GM19395 (cell line): ENCODE measurements around the gene TCF23.
A peak's percentile ranks its signal among the peaks of the same experiment; 100 is the strongest.

Experiments
- ATAC-seq: cut with Tn5 transposase; IDR thresholded peaks from one replicate; pipeline ENCODE4 v1.9.1; 2021; ENCODE audit warnings: mild to moderate bottlenecking, moderate library complexity; ENCODE audit not compliant: unreplicated experiment

TCF23 gene

DNA sequence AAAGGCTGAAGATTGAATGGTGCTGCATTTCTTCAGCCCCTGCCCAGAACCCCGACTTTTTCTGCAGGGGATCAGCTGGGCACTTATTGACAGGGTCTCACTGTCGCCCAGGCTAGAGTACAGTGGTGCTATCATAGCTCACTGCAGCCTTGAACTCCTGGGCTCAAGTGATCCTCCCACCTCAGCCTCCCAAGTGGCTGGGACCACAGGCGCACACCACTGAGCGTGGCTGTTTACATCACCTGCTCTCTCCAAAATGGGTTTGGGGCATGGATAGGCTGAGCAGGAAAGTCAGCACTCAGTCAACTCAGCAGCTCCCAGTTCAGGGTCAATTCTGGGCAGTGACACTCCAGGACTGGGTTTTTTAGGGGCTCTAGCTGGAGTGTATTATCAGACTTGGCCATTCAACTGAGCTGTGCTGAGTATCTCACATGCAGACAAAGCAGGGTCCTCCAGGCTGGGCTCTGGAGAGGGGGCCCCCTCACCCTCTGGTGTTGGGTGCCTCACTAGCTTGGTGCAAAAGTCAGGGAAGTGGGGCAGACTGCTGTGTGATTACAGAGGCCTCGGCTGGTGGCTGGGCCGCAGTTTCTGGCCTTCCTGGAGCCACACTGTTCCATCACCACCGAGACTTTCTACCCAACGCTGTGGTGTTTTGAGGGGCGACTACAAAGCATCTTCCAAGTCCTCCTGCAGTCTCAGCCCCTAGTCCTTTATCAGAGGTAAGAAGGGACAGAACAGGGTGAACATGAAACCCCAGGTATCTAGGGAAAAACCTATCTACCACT, 20.7 kb upstream of the TCF23 start:
- no peak for ATAC-seq

DNA sequence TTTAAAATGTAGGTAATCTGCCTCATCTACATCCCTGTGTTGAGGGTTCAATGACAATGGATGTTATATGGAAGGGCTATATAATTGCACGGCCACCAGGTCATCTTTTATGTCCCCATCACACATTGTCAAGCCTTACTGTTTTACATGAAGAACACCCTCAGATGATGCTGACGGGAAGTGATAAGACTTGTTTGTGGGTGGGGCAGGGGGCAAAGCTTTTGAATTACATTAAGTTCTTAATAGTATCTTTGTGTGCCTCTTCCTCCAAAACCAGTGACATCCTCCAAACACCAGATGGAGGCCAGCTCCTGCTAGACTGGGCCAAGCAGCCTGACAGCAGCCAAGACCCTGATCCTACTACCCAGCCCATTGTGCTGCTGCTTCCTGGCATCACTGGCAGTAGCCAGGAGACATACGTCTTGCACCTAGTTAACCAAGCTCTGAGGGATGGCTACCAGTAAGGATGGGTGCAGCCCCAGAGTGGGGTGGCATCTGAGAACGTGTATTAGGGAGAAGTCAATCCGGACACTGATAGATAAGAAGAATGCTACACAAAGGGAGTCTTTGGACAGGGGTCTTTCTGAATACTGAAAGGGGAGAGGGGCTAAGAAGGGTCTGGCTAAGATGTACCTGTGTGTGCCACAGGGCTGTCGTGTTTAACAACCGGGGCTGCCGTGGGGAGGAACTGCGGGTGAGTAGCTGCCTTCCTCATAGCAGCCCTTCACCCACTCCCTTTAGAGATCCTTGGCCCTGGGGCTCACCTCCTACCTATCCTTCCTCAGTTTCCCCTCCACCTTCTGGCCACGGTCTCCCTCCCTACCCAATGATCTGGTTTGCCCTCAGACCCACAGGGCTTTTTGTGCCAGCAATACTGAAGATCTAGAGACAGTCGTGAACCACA, 19.9 kb upstream of the TCF23 start:
- ATAC-seq, result no peak

DNA sequence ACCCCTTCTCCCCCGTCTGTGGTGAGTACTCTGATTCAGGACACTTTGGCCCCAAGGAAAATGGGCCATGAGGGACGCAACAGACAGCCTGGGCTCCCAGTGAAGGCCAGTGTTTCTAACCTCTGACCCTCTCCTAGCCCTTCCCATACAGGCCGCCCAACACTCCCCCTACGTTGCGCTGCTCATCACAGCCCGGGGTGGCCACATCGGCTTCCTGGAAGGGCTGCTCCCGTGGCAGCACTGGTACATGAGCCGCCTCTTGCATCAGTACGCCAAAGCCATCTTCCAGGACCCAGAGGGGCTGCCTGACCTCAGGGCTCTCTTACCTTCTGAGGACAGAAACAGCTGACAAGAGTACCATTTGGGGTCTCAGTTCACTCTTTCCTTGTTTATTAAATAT, 18.4 kb upstream of the TCF23 start:
- ATAC-seq, result no peak

DNA sequence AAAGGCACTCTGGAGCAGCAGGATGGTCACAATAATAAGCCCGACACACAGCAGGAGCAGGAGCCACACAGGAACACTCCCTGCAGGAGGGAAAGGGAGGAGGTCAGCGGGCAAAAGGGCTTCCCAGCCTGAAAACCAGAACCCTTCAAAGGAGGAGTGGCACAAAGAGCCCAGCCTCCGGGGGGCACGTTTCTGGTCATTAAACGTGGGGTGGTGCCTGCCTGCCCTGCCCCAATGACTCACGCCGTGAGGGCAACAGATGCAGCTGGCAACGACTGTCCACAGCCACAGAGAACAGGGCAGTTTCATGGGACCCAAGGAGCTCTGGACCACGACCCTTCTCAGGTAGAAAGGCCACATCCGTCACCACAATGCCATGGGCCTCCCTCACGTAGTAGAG, 17.4 kb upstream of the TCF23 start:
- no peak for ATAC-seq

DNA sequence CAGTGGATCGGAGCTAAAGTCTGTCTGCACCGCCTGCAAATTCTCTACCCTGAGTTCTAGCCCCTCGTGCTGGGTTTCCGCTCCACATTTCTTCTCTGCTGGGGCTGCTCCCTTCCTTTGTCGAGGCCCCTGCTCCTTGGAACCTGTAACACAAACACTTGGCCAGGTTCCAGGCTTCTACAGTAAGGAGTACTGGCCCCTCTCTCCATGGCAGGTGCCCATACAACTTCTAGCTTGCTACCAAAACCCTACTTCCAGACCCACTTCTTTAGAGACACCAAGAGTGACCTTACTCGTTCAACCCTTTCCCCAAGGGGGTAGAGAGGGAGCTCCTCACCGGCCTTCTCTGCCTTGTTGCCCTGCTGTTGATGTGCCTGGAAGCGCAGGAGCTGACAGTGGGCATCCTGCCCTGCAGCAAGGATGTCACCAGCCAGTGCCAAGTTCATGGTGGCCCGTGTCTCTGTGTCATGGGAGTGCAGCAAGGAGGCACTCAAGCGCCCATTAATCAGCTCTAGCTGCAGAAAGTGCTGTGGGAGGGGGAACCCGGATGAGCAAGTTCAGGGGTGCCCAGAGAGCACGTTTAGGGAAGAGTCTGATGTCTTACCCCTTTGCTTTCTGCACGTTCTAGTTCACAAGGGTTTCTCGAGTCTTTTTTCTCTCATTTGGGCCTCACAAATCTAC, 15.5 kb upstream of the TCF23 start:
- no peak for ATAC-seq

DNA sequence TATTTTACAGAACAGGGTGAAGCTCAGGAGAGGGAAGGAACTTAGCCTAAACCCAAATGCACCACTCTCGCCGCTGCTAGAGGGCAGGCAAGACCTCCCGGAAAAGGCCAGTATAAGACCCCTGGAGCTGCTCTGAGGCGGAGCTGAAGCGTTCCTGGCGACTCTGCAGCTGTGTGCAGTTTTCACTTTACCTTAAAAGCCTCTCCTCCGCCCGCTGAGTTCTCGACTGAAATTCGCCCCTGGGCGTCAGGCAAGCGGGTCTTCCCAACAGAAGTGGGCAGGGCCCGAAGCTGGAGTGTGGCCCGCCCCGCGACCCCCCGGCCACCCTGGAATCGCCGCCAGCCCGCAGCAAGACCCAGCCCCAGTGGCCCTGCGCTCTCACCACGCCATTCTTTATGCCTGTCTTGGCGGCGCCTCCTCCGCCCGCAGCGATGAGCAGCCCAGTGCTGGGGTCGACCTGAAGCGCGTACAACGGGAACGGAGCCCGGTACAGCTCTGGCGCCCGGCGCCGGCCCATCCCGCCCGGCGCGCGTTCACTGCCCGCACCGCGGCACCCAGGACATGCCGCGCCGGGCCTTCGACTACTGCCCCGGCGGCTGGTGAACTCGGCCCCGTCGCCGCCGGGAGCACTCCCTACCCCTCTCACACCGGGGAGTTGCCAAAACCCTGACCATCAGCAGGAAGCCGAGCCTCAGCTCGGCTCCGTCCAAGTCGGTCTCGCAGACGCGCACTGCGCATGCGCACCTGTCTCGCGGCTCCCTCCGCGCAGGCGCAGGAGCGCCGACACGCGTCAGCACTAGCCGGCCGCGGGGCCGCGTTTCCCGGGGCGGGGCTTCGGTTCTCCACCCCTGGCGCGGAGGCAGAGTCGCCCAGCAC, 14.7 kb upstream of the TCF23 start, which contains the start of gene PREB:
PREB (minus strand) TSS at position 732 of the 876 bp plus-strand sequence; CDS start at position 517, 215 bp downstream.
- peak; percentile 78 for ATAC-seq

DNA sequence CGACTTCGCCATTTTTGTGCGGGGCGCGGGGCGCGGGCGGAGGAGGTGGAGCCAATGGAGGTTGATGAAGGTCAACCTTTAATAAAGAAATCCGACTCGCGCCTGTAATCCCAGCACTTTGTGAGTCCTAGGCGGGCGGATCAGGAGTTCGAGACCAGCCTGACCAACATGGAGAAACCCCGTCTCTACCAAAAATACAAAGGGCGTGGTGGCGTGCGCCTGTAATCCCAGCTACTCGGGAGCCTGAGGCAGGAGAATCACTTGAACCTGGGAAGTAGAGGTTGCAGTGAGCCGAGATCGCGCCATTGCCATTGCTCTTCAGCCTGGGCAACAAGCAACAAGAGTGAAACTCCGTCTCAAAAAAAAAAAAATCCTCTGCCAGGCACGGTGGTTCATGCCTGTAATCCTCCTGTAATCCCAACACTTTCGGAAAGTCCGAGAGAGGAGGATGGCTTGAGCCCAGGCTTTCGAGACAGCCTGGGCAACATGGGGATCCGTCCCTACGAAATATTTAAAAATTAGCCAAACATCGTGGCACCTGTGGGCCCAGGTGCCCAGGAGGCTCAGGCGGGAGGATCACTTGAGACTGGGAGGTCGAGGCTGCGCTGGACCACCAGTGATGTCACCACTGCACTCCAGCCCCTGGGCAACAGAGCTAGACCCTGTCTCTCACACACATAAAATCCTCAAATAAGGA, 13.9 kb upstream of the TCF23 start:
- ATAC-seq, result no peak

DNA sequence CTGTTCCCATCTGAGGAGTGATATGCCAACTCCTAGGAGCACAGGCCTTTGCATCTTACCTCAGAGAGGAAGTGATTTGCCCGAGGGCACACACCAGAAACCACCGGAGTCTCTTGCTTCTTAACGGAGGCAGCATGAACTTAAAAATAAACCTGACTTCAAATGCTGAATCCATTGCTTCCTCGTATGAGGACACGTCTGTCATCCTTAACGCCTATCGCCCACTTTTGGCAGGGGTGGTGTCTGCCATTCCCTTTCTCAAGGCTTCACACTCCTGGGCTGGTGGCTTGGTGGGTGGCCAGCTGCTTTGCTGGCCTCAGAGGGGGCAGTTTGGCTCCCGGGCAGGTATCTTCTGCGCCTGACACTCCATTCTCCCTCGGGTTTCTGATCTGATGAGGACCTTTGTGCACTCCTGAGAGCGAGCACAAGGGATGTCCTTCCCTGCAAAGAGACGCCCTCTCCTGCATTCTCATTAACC, 13.3 kb upstream of the TCF23 start:
- ATAC-seq, result no peak

DNA sequence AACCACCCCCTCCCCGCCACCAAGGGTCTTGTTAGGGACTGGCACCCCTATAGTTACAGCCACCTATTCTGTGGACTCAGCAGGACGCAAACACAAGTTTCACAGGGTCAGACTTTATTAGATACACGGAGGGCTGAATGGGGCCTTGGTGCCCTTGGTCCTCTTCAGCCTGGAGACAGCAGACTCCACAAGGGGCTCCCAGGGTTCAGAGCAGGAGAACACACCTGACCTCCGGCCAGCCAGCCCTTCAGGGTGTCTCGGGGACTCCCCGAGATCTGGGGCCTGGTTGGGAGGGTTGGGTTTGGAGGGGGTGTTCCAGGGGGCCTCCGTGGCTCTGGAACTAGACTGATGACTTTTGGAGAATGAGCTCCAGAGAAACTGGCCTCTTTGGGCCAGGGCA, 12.1 kb upstream of the TCF23 start:
- ATAC-seq, result no peak

DNA sequence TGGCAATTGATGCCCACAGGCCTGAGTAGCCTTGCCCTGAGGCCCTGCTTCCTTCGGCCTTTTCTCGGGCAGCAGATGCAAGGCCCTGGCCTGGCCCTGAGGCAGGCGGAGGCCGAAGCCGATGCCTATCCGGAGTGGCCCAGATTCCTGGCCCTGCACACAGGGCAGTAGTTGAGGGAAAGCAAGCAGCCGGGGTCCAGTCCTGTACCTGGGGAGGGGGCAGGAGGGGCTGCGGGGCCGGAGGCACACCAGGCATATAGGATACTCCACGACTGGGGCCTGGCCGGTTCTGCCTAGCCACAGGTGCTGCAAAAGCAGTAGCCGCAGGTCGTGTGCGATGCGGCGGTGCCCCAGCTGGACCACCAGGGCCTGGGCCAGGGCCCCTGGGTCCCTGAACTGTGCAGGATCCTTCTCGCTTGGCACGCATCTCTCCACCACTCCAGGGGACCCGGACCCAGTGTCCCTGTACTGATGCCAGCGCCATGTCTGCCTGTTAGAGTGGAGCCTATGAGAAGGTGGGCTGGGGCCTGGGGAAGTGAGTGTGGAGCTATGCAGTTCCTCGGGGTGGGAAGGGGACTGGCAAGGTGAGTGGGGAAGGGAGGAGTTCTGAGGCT, 11.4 kb upstream of the TCF23 start:
- no peak for ATAC-seq

DNA sequence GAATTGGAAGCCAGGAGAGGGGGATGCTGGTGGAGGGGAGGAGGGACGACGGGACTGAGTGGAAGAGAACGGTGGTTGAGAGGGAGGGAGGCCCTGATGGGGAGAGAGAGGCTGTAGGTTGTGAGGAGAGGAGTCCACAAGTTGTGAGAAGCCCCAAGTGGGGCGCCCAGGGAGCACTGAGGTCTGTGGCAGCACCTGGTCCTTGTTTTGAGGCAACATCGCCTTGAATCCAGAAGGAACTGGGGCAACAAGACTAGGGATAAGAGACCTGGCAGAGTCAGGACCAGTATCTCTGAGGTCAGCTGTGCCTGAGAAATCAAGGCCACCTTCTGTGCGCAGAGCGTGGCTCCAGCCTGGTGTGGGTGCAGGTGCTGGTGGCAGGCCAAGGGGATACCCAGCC, 10.7 kb upstream of the TCF23 start:
- ATAC-seq, result no peak

DNA sequence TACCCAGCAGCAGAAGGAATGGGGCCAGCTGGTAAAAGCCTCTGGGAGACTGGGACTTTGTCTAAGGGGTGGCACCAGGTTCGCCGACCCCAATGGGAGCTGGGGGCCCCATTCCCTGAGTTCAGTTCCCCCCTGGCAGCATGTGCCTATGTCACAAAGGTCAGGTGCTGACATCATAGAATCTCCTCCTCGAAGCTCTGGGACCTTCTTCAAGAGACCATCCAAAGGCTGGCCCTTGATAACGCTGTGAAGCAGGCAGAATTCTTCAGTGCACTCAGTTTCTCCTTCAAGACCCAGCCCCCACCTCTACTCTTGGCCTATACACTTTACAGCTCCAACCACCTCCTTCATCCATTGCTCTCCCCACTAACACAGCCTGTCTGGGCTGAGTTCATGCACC, 9.5 kb upstream of the TCF23 start, which contains the start of gene PRR30:
PRR30 (minus strand) TSS at position 101 of the 400 bp plus-strand sequence. CDS start 1,081 bp downstream, outside the sequence.
- ATAC-seq, result no peak

DNA sequence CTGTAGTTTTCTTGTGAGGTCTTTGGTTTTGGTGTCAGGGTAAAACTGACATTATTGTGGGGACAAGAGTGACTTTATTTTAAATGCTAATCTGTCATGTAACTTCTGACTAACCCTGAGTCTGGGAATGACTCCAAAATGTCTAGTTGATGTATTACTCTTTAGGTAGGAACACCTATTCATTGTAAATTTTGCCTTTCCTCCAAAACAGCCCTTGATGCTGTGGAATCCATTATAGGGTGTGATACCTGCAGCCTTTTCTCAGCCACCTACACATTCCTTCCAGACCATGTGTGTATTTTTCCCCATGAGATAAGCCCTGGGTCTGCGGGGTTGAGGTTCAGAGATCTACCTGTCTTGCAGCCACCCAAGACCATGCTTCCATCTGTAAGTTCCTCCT, 5.5 kb upstream of the TCF23 start:
- no peak for ATAC-seq

DNA sequence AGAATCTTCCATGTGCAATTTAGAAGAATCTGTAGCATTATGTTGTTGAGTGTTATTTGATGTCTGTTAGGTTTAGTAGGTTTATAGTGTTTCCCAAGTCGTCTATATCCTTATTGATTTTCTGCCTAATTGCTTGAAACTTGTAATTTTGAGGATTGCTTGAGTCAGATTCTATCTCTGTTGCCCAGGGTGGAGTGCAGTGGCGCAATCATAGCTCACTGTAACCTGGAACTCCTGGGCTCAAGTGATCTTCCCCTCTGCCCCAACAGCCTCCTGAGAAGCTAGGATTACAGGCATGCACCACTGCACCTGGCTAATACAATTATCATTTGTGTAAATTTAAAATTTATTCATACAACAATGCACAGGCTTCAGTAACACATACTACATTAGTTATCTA, 3.1 kb upstream of the TCF23 start:
- no peak for ATAC-seq

DNA sequence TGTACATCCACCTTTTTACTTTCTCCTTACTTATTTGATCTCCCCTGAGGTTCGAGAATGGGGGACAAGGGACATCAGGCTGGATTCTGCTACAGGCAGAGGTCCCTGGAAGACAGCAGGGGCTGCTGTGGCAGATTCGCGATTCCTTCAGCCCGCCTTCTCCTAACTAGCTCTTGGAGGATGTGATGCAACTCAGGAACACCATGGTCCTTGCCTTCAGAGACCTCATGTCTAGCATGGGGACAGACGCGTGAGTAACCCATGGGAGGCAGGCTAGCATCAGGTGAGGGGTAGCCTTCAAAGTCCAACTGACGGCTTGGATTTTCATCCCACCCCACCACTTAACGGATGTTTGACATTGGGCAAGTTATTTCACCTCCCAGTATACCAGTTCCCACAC, 869 bp upstream of the TCF23 start:
- ATAC-seq, result no peak

DNA sequence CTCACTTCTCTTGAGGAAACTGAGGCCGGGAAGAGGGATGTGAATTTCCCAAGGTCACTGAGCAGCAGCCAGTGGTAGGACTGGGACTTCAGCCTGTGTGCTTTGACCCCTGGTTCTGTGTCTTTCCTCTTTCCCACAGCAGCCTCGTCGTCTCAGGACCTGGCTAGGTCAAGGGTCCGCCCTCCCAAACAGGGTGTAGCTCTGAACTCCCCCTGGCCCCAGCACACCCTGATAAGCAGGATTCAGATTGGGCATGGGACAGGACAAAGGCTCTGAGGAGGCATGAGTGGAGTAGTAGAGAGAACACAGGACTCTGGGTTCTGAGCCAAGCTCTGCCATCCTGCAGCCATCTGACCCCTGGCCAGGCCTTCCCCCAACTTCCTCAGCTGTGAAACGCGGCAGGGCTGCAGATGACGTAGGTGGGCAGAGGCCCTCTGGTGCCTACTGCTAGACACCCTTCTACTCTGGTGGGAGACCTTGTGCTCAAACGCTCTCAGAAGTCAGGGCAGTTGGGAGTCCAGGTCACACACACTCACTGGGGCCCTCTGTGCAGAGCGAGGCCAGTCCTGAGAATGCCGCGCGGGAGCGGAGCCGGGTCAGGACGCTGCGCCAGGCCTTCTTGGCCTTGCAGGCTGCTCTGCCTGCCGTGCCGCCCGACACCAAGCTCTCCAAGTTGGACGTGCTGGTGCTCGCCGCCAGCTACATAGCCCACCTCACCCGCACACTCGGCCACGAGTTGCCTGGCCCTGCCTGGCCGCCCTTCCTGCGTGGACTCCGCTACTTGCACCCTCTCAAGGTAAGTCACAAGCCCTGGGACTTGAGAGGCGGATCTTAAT, 984 bp downstream of the TCF23 start:
- ATAC-seq, result no peak

DNA sequence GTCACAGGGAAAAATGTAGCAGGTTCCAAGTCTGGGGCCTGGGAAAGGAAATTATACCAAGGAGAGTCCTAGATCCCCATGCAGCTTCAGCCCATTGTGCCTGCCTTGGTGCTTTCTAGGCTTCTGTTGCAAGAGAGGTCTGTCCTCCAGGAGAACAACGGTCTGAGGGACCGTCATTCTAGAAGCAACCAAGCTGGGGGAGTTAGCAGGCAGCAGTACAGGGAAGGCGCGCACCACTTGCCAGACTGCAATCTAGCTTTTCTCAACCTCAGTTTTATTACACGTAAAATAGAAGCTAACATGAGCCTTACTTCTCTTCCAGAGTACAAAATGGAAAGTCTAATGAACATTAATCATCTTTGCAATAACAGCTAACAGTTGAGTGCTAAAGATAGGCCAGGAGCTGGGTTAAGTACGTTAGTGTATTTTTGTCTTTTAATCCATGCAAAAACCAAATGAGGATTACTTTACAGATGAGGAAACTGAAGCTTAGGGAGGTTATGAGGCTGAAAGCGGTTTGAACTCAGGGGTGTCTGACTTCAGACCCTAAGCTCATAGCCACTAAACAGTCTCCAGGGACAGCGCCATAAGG, 1.9 kb downstream of the TCF23 start:
- no peak for ATAC-seq
